Astrocyte (in vitro differentiated cells and primary cell): Measurements from ENCODE around the gene PPA1. TPM values are rescaled to one million over a fixed set of nuclear protein-coding genes. Genes with fewer than 3 reads are reported as not detected.
A peak's percentile ranks its signal among the peaks of the same experiment; 100 is the strongest.

Experiments
- DNase-seq: peaks from one replicate; pipeline ENCODE4 v3.0.0-alpha.2; 2010; ENCODE audit warnings: low read depth
- FAIRE-seq: peaks from 2 replicates; lab custom pipeline; 2011; peaks lifted over from hg19 to GRCh38; lab: Jason Lieb, UNC
- H2AFZ ChIP-seq: 2 replicates; pipeline ENCODE4 v1.6.0; 2012; ENCODE audit warnings: low read depth, low read length, inconsistent platforms
- H3K27ac ChIP-seq: 2 replicates; pipeline ENCODE4 v1.5.1; 2011; ENCODE audit warnings: low read depth, low read length, inconsistent platforms
- H3K27me3 ChIP-seq: 2 replicates; pipeline ENCODE4 v1.6.0; 2011; ENCODE audit warnings: low read length, inconsistent platforms; ENCODE audit not compliant: insufficient read depth
- H3K36me3 ChIP-seq: 2 replicates; pipeline ENCODE4 v1.5.1; 2011; ENCODE audit warnings: low read length, inconsistent platforms; ENCODE audit not compliant: insufficient read depth
- H3K4me1 ChIP-seq: 2 replicates; pipeline ENCODE4 v1.5.1; 2011; ENCODE audit warnings: low read length, inconsistent platforms; ENCODE audit not compliant: insufficient read depth
- H3K4me2 ChIP-seq: 2 replicates; pipeline ENCODE4 v1.6.0; 2012; ENCODE audit warnings: low read length, inconsistent platforms
- H3K4me3 ChIP-seq: 2 replicates; pipeline ENCODE4 v1.5.1; 2011; ENCODE audit warnings: low read depth, mild to moderate bottlenecking, low read length, inconsistent platforms; ENCODE audit not compliant: insufficient read depth
- H3K79me2 ChIP-seq: 2 replicates; pipeline ENCODE4 v1.6.0; 2012; ENCODE audit warnings: mild to moderate bottlenecking, low read length, inconsistent platforms; ENCODE audit not compliant: insufficient read depth
- H3K9ac ChIP-seq: 2 replicates; pipeline ENCODE4 v1.6.0; 2012; ENCODE audit warnings: mild to moderate bottlenecking, low read length, inconsistent platforms
- H3K9me3 ChIP-seq: 2 replicates; pipeline ENCODE4 v1.5.1; 2012; ENCODE audit warnings: low read depth, mild to moderate bottlenecking, low read length, inconsistent platforms; ENCODE audit not compliant: insufficient read depth
- H4K20me1 ChIP-seq: 2 replicates; pipeline ENCODE4 v1.6.0; 2012; ENCODE audit warnings: low read length, inconsistent platforms; ENCODE audit not compliant: insufficient read depth
- H3K27ac Mint-ChIP-seq: one replicate; pipeline ENCODE4 v1.8.0; 2021; ENCODE audit warnings: mild to moderate bottlenecking, mixed read lengths; ENCODE audit not compliant: unreplicated experiment
- H3K27me3 Mint-ChIP-seq: one replicate; pipeline ENCODE4 v1.8.0; 2021; ENCODE audit warnings: low read depth, mixed read lengths; ENCODE audit not compliant: unreplicated experiment
- H3K36me3 Mint-ChIP-seq: one replicate; pipeline ENCODE4 v1.8.0; 2021; ENCODE audit warnings: low read depth, mixed read lengths; ENCODE audit not compliant: unreplicated experiment
- H3K4me1 Mint-ChIP-seq: one replicate; pipeline ENCODE4 v1.8.0; 2021; ENCODE audit warnings: low read depth, mixed read lengths; ENCODE audit not compliant: unreplicated experiment
- H3K4me3 Mint-ChIP-seq: one replicate; pipeline ENCODE4 v1.8.0; 2021; ENCODE audit warnings: mild to moderate bottlenecking, moderate library complexity, mixed read lengths; ENCODE audit not compliant: unreplicated experiment
- H3K9me3 Mint-ChIP-seq: one replicate; pipeline ENCODE4 v1.8.0; 2021; ENCODE audit warnings: mild to moderate bottlenecking, mixed read lengths; ENCODE audit not compliant: unreplicated experiment
- CTCF ChIP-seq: IDR thresholded peaks from 2 replicates; pipeline ENCODE4 v1.5.1; 2011; ENCODE audit warnings: low read depth, mild to moderate bottlenecking, inconsistent platforms, low read length, moderate library complexity; ENCODE audit not compliant: insufficient read depth
- EZH2 ChIP-seq: IDR thresholded peaks from 2 replicates; pipeline ENCODE4 v1.6.1; 2012; ENCODE audit warnings: mild to moderate bottlenecking, low read length, inconsistent platforms; ENCODE audit not compliant: insufficient read depth
- total RNA-seq: library from RNA; stranded (reverse); gene quantifications from 2 replicates; pipeline ENCODE4 v1.2.1, GENCODE V29; 2021

The PPA1 gene
- total RNA-seq, 1 donor from 2014 or later = 108 TPM

- no peaks in the 10 kb centered on the region for H3K27me3 ChIP-seq
- peaks cover 12% of the 10 kb centered on the region for H3K4me1 ChIP-seq
- no peak overlapping the region for H3K4me3 ChIP-seq
- H4K20me1 ChIP-seq = no peaks in the 10 kb centered on the region
- Mint-ChIP-seq H3K27ac (no peak overlapping the region), H3K27me3 (peaks cover 13% of the 10 kb centered on the region), H3K9me3 (no peaks in the 10 kb centered on the region), H3K4me1 (peaks cover 13% of the 10 kb centered on the region), H3K4me3 (no peak overlapping the region), H3K36me3 (no peaks in the 10 kb centered on the region)
- H3K4me2 ChIP-seq = no peak overlapping the region
- H3K79me2 ChIP-seq = no peaks in the 10 kb centered on the region
- no peak overlapping the region for H2AFZ ChIP-seq
- no peak overlapping the region for H3K9ac ChIP-seq
- no peak for TF ChIP-seq EZH2
- TF ChIP-seq CTCF = no peak
- H3K27ac ChIP-seq = no peak overlapping the region
- no peaks in the 10 kb centered on the region for H3K36me3 ChIP-seq
- DNase-seq = no peak
- H3K9me3 ChIP-seq = no peaks in the 10 kb centered on the region
- no peak for FAIRE-seq
Observed at GRCh38 chr10:70269741-70270140, 36.5 kb upstream of the PPA1 start.

DNA sequence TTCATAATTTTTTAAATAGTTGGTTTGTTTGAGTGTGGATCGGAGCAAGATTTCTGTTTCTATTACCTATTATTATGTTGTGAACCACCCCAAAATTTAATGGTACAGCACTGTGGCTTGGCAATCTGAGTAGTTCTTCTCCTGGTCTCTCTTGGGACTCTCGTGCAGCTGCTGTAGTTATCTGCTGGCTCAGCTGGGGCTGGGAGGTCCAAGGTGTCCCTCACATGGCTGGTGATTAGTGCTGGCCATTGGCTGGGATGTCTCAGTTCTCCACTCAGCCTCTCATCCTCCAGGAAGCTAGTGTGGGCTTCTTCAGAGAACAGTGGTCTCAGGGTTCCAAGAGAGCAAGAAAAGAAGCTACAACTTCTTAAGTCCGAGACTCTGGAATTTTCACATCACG is 35.1 kb upstream of the PPA1 start:
- Mint-ChIP-seq H3K4me3 (no peak overlapping the region), H3K4me1 (peaks cover 11% of the 10 kb centered on the region), H3K27ac (no peak overlapping the region), H3K36me3 (no peaks in the 10 kb centered on the region), H3K27me3 (peaks cover 9% of the 10 kb centered on the region), H3K9me3 (no peaks in the 10 kb centered on the region)
- DNase-seq (no peak), FAIRE-seq (no peak)
- Histone ChIP-seq H3K4me1 (peaks cover 12% of the 10 kb centered on the region), H3K9ac (no peak overlapping the region), H3K27me3 (no peaks in the 10 kb centered on the region), H3K4me3 (no peak overlapping the region), H3K4me2 (no peak overlapping the region), H2AFZ (no peak overlapping the region), H3K36me3 (no peaks in the 10 kb centered on the region), H3K27ac (no peak overlapping the region), H3K9me3 (no peaks in the 10 kb centered on the region), H4K20me1 (no peaks in the 10 kb centered on the region), H3K79me2 (no peaks in the 10 kb centered on the region)
- TF ChIP-seq EZH2 (no peak), CTCF (no peak)

- Histone ChIP-seq H3K4me1 (peaks cover 12% of the 10 kb centered on the region), H4K20me1 (no peaks in the 10 kb centered on the region), H2AFZ (no peak overlapping the region), H3K27ac (peak overlapping the region; percentile 43), H3K4me3 (no peak overlapping the region), H3K27me3 (no peaks in the 10 kb centered on the region), H3K36me3 (no peaks in the 10 kb centered on the region), H3K4me2 (peak overlapping the region; percentile 34), H3K79me2 (no peaks in the 10 kb centered on the region), H3K9me3 (no peaks in the 10 kb centered on the region), H3K9ac (no peak overlapping the region)
- H3K27me3 Mint-ChIP-seq = peaks cover 9% of the 10 kb centered on the region
- peak; percentile 43 for FAIRE-seq
- peak; percentile 96 for DNase-seq
- peak overlapping the region; percentile 58 for H3K4me3 Mint-ChIP-seq
- no peaks in the 10 kb centered on the region for H3K9me3 Mint-ChIP-seq
- no peak for TF ChIP-seq EZH2
- TF ChIP-seq CTCF = peak; percentile 14
- peaks cover 11% of the 10 kb centered on the region for H3K4me1 Mint-ChIP-seq
- peak overlapping the region; percentile 90 for H3K27ac Mint-ChIP-seq
- H3K36me3 Mint-ChIP-seq = no peaks in the 10 kb centered on the region
Observed at GRCh38 chr10:70267161-70267933, 34.1 kb upstream of the PPA1 start.
